ENCODE measurements around the gene NOL3.

DNA sequence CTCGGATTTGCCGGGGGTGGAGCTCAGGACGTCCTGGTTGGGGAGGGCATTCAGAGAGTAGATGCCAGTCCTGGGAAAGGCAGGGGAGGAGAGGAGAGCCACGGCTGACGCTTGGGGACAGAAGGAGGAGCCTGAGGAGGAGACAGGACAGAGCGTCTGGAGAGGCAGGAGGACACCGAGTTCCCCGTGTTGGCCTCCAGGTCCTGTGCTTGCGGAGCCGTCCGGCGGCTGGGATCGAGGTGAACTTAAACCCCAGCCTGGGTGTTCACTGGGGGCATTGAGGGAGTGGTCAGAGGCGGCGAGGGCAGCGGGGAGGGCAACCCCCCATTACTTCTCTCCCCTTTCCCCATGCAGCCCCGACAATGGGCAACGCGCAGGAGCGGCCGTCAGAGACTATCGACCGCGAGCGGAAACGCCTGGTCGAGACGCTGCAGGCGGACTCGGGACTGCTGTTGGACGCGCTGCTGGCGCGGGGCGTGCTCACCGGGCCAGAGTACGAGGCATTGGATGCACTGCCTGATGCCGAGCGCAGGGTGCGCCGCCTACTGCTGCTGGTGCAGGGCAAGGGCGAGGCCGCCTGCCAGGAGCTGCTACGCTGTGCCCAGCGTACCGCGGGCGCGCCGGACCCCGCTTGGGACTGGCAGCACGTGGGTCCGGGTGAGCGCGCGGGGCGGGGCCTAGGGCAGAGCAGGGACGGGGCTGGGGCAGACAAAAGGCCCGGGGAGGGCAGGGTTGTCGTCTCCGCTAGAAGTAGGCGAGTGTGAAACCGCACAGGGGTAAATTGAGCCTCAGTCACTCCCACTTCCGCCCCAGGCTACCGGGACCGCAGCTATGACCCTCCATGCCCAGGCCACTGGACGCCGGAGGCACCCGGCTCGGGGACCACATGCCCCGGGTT, 3.7 kb downstream of the NOL3 start:
- TF ChIP-seq RCOR1 (IDR thresholded peaks at IDR 0.05; ENCODE audit: low read length) (0 out of 2 replicates have a peak, but pooled peaks have one; percentile 6), POLR2AphosphoS5 (IDR thresholded peaks at IDR 0.05; ENCODE audit: low read depth, low read length) (no peak; the same call in 1 of the 2 replicates), MXI1 (IDR thresholded peaks at IDR 0.05; ENCODE audit: low read depth, low read length) (peak; percentile 90)
- TF ChIP-seq, protein P1, sequence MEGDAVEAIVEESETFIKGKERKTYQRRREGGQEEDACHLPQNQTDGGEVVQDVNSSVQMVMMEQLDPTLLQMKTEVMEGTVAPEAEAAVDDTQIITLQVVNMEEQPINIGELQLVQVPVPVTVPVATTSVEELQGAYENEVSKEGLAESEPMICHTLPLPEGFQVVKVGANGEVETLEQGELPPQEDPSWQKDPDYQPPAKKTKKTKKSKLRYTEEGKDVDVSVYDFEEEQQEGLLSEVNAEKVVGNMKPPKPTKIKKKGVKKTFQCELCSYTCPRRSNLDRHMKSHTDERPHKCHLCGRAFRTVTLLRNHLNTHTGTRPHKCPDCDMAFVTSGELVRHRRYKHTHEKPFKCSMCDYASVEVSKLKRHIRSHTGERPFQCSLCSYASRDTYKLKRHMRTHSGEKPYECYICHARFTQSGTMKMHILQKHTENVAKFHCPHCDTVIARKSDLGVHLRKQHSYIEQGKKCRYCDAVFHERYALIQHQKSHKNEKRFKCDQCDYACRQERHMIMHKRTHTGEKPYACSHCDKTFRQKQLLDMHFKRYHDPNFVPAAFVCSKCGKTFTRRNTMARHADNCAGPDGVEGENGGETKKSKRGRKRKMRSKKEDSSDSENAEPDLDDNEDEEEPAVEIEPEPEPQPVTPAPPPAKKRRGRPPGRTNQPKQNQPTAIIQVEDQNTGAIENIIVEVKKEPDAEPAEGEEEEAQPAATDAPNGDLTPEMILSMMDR (IDR thresholded peaks at IDR 0.05) = no peak; the same call in 1 of the 2 replicates
